OCI-LY3 (cell line): ENCODE data around the gene LMAN2.

Experiments used
- EZH2phosphoT487 ChIP-seq: fragments of 200-600 bp; shearing (Covaris generic); IDR thresholded peaks from 2 replicates; pipeline ENCODE4 v1.6.1; 2018; ENCODE audit warnings: antibody characterized with exemption, mixed run types, low read depth
- TF ChIP-seq, protein P1 (sequence below): fragments of 200-600, 300-600 bp; sonication (generic); IDR thresholded peaks from 2 replicates; pipeline ENCODE4 v1.5.1; 2014; ENCODE audit warnings: antibody characterized with exemption, low read length, low read depth

DNA sequence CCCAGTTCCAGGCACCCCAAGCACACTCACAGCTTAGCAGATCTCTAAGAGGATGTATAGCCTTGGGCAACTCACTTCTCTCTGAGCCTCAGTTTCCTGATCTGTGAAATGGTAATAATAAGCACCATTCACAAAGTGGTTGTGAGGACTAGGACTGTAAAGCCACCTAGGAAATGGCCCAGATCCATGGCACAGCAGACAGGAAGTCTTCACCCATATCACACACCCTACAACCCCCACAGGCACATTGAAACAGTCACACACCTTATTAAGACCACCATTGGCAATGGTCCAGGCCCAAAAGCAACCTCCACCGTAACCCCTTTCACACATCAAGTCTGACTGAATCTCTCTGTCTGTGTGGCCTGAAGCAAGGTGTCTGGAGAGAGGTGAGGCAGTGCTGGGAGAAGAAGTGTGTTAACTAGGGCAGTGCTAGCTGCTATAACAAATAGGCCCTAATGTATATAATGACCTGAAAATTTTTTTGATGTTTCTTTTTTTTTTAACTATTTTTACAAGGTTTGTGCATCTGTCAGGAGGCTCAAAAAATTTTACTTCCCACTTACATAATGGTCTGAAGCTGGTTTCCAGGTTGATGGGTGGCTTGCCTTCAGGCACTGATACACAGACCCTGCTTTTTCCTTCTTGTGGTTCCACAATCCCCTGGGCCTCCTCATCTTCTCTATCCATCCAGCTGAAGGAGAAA, 3.8 kb upstream of the LMAN2 start:
- TF ChIP-seq, protein P1, sequence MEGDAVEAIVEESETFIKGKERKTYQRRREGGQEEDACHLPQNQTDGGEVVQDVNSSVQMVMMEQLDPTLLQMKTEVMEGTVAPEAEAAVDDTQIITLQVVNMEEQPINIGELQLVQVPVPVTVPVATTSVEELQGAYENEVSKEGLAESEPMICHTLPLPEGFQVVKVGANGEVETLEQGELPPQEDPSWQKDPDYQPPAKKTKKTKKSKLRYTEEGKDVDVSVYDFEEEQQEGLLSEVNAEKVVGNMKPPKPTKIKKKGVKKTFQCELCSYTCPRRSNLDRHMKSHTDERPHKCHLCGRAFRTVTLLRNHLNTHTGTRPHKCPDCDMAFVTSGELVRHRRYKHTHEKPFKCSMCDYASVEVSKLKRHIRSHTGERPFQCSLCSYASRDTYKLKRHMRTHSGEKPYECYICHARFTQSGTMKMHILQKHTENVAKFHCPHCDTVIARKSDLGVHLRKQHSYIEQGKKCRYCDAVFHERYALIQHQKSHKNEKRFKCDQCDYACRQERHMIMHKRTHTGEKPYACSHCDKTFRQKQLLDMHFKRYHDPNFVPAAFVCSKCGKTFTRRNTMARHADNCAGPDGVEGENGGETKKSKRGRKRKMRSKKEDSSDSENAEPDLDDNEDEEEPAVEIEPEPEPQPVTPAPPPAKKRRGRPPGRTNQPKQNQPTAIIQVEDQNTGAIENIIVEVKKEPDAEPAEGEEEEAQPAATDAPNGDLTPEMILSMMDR: no peak
- TF ChIP-seq EZH2phosphoT487: no peak
